ENCODE data around the gene DENND1A. TPM values are rescaled to one million over a fixed set of nuclear protein-coding genes. Genes with fewer than 3 reads are reported as not detected.

The DENND1A gene
- total RNA-seq, 1 donor from 2014 or later, result 37.3 TPM

DNA sequence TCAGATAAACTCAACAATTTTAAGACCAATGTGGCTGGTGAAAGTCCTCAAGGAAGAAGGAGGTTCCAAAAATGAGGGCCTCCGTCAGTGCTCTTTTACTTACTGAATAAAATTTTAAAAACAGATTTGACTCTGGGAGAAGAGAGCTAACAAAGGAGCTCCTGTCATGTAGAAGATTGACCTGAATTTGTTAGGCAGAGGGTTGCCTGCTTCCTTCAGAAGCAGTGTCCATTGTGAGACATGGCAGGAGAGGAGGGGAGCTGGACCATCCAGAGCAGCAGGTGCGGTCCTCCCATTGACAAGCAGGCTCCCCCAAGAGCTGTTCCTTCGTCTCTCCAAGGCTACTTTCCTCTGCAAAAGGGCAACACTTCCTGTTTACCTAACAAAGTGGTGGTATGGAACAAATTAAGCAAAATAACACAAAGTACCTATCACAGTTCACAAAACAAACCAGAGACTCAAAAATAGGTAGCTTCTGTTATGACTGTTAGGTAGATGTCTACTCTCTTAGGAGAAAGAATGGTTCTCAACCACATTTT is 238.1 kb downstream of the DENND1A start:
- no peaks in the 10 kb centered on the region for H3K9me3 ChIP-seq
- no peak overlapping the region for H3K27ac ChIP-seq
- H3K36me3 ChIP-seq, result no peaks in the 10 kb centered on the region
- H3K27me3 ChIP-seq, result no peaks in the 10 kb centered on the region
- intact Hi-C loops (cut with DNase I), result no loop called here
- no peak for DNase-seq (ENCODE audit: low spot score in 2 of 2)
- TF ChIP-seq, protein P1, sequence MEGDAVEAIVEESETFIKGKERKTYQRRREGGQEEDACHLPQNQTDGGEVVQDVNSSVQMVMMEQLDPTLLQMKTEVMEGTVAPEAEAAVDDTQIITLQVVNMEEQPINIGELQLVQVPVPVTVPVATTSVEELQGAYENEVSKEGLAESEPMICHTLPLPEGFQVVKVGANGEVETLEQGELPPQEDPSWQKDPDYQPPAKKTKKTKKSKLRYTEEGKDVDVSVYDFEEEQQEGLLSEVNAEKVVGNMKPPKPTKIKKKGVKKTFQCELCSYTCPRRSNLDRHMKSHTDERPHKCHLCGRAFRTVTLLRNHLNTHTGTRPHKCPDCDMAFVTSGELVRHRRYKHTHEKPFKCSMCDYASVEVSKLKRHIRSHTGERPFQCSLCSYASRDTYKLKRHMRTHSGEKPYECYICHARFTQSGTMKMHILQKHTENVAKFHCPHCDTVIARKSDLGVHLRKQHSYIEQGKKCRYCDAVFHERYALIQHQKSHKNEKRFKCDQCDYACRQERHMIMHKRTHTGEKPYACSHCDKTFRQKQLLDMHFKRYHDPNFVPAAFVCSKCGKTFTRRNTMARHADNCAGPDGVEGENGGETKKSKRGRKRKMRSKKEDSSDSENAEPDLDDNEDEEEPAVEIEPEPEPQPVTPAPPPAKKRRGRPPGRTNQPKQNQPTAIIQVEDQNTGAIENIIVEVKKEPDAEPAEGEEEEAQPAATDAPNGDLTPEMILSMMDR (IDR thresholded peaks at IDR 0.05), result no peak
- no peaks in the 10 kb centered on the region for H3K4me1 ChIP-seq
- H3K4me3 ChIP-seq, result no peak overlapping the region

DNA sequence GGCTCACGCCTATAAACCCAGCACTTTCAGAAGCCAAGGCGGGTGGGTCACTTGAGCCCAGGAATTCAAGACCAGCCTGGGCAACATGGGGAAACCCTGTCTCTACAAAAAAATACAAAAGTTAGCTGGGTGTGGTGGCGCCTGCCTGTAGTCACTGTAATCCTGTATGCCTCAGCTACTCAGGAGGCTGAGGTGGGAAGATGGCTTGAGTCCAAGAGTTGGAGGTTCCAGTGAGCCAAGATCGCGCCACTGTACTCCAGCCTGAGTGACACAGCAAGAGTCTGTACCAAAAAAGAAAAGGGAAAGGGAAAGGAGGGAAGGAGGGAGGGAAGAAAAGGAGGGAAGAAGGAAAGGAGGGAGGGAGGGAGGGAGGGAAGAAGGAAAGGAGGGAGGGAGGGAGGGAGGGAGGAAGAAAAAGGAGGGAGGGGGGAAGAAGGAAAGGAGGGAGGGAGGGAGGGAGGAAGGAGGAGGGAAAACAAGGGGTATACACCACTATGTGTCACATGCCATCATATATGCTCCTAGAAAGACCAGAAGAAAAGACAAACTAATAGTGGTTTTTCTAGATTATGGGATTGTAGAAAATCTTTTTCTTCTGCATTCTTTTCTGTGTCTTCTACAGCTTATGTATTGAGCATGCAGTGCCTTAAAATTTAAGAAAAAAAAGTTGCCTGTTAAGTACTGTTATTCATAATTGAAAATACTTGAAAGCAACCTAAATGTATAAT is 240.1 kb downstream of the DENND1A start:
- no peaks in the 10 kb centered on the region for H3K9me3 ChIP-seq
- H3K4me3 ChIP-seq, result no peak overlapping the region
- no peaks in the 10 kb centered on the region for H3K27me3 ChIP-seq
- H3K27ac ChIP-seq, result no peak overlapping the region
- DNase-seq (ENCODE audit: low spot score in 2 of 2), result no peak
- H3K4me1 ChIP-seq, result no peaks in the 10 kb centered on the region
- TF ChIP-seq, protein P1 (IDR thresholded peaks at IDR 0.05), result no peak
- intact Hi-C loops (cut with DNase I), result no loop called here
- no peaks in the 10 kb centered on the region for H3K36me3 ChIP-seq

DNA sequence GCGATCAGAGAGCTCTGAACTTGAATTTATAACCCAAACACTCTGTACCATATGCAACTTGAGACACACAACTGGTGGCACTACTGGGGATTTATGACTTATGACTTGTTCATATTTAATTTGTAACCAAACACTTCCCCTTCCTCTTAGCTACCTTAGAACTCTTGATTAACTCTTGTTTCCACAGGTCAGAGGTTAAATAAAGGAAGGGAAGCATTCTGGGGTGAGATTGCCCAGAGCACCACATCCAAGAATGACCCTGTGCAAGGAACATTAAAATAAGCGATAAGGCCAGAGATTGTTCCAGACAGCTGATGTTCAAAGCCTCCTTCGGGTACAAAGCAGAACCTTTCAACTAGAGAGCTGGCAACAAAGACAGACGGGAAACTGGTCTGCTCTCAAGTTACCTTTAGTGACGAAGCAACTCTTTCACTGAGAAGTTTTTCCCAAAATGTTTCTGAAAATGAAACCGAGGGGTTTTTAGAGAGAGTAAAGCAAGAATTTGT is 242.6 kb downstream of the DENND1A start:
- Histone ChIP-seq H3K9me3 (no peaks in the 10 kb centered on the region), H3K36me3 (no peaks in the 10 kb centered on the region), H3K4me1 (no peaks in the 10 kb centered on the region), H3K27ac (no peak overlapping the region), H3K4me3 (no peak overlapping the region), H3K27me3 (no peaks in the 10 kb centered on the region)
- no peak for DNase-seq (ENCODE audit: low spot score in 2 of 2)
- TF ChIP-seq, protein P1 (IDR thresholded peaks at IDR 0.05), result no peak
- intact Hi-C loops (cut with DNase I), result no loop called here

DNA sequence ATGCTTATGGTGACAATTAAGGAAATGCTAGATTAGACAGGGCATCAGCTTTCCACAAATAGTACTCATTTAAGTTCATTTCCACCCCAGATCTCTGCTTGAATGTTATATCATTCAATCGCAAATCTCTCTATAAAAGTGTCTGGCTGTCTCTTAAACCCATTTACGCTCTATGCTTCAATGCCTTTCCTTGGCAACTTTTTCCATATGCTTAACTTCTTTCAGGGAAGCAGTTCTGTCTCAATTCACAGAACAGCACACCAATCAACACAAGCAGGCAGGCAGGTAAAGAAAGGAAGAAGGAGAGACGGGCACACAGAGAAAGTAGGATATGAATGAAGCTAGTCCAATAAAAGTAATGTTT is 243.1 kb downstream of the DENND1A start:
- Histone ChIP-seq H3K27me3 (no peaks in the 10 kb centered on the region), H3K27ac (no peak overlapping the region), H3K4me1 (no peaks in the 10 kb centered on the region), H3K4me3 (no peak overlapping the region), H3K36me3 (no peaks in the 10 kb centered on the region), H3K9me3 (no peaks in the 10 kb centered on the region)
- no peak for DNase-seq (ENCODE audit: low spot score in 2 of 2)
- intact Hi-C loops (cut with DNase I), result no loop called here
- TF ChIP-seq, protein P1 (IDR thresholded peaks at IDR 0.05), result no peak

DNA sequence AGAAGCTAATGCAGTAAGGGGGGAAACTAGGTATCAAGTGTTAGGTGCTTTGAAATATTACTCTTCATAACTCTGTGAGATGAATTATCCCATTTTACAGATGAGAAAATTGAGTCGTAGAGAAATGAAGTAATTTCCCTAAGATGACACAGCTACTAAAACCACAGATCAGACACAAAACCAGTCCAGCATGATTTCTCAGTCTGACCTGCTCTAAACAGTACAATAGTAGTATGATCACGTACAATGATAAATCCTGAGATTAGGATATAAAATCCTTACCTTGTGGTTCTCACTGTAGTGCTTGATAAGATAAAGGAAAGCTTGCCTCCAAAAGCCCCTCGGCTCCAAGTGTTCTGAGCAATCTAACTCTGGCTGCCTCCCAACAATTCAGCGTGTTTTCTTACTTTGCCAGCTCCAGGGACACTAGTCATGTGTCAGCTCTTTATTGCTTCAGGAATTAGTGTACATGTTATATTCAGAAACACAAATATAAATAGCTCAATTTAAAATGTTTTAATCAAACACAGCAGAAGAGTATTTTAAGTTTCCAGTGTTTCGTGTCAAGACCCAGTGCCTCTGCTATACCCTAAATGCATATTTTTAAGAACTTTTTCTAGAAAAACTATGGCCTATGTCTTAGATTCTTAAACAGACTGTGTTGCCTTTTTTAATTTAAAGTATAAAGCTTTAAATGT is 243.6 kb downstream of the DENND1A start:
- no peaks in the 10 kb centered on the region for H3K36me3 ChIP-seq
- H3K4me3 ChIP-seq, result no peak overlapping the region
- no peak for DNase-seq (ENCODE audit: low spot score in 2 of 2)
- TF ChIP-seq, protein P1 (IDR thresholded peaks at IDR 0.05), result no peak
- intact Hi-C loops (cut with DNase I), result no loop called here
- no peaks in the 10 kb centered on the region for H3K9me3 ChIP-seq
- H3K27ac ChIP-seq, result no peak overlapping the region
- H3K4me1 ChIP-seq, result no peaks in the 10 kb centered on the region
- H3K27me3 ChIP-seq, result no peaks in the 10 kb centered on the region

All from ascending aorta (tissue), 2 donors.